Spleen (tissue), 13 donors: Measurements from ENCODE around the gene PRR7. TPM values are rescaled to one million over a fixed set of nuclear protein-coding genes. Genes with fewer than 3 reads are reported as not detected.
A peak's percentile ranks its signal among the peaks of the same experiment; 100 is the strongest.

Source experiments
- DNase-seq: peaks from one replicate; pipeline ENCODE4 v3.0.0-alpha.2; 2020
- H3K27ac ChIP-seq, 8 donors: fragments of 200-600 bp; sonication (generic) in 7 of 8; 1 replicate in 4 of 8; 2 replicates in 4 of 8; pipeline versions ENCODE4 v1.5.0 to v1.8.0; 2016 to 2021; ENCODE audit warnings: inconsistent platforms in 4 of 8, mild to moderate bottlenecking in 4 of 8, moderate library complexity in 1 of 8
- H3K27me3 ChIP-seq, 7 donors: fragments of 200-600 bp; sonication (generic) in 6 of 7; replicated peaks in 1 of 7; 1 replicate in 4 of 7; 2 replicates in 3 of 7; pipeline versions ENCODE4 v1.5.0 to v1.8.0; 2016 to 2021; ENCODE audit warnings: inconsistent platforms in 3 of 7, mild to moderate bottlenecking in 1 of 7
- H3K36me3 ChIP-seq, 6 donors: fragments of 200-600 bp; sonication (generic) in 5 of 6; 1 replicate in 4 of 6; 2 replicates in 2 of 6; pipeline versions ENCODE4 v1.5.0 to v1.8.0; 2016 to 2021; ENCODE audit warnings: inconsistent platforms in 2 of 6
- H3K4me1 ChIP-seq, 6 donors: fragments of 200-600 bp; sonication (generic) in 5 of 6; 1 replicate in 3 of 6; 2 replicates in 3 of 6; pipeline versions ENCODE4 v1.5.0 to v1.8.0; 2016 to 2021; ENCODE audit warnings: inconsistent platforms in 3 of 6
- H3K4me3 ChIP-seq, 8 donors: fragments of 200-600 bp; sonication (generic) in 7 of 8; 1 replicate in 4 of 8; 2 replicates in 4 of 8; pipeline versions ENCODE4 v1.5.0 to v1.8.0; 2016 to 2021; ENCODE audit warnings: inconsistent platforms in 4 of 8, mild to moderate bottlenecking in 4 of 8, moderate library complexity in 2 of 8
- H3K9me3 ChIP-seq, 8 donors: fragments of 200-600 bp; sonication (generic) in 7 of 8; 1 replicate in 4 of 8; 2 replicates in 4 of 8; pipeline versions ENCODE4 v1.5.0 to v1.8.0; 2016 to 2021; ENCODE audit warnings: inconsistent platforms in 4 of 8
- POLR2A ChIP-seq, 3 donors: fragments of 450-650 bp; IDR thresholded peaks; one replicate each; pipeline ENCODE4 v1.5.1; 2017; ENCODE audit warnings: antibody characterized with exemption in 3 of 3, mild to moderate bottlenecking in 1 of 3
- POLR2AphosphoS5 ChIP-seq, 3 donors: sonication (generic); formaldehyde crosslinking; IDR thresholded peaks; one replicate each; pipeline ENCODE4 v1.5.1; 2017; ENCODE audit warnings: antibody characterized with exemption in 3 of 3
- WGBS, 5 donors: extraction: QIAGEN DNeasy Blood & Tissue Kit in 3 of 5; methylation state at CpG; one replicate each; pipeline versions ENCODE4 v1.1.5 to v1.1.7; 2013 to 2018; 5-methylcytosine and 5-hydroxymethylcytosine counted together
- intact Hi-C: fragments of 100-400 bp; cut with DNase I; formaldehyde crosslinking; loops from one replicate; pipeline ENCODE4 v1.15.0; 2023; ENCODE audit warnings: low total_unique reads
- long read RNA-seq, 2 donors: transcript quantifications; one replicate each; lab custom pipeline, GENCODE V29; 2026
- polyA plus RNA-seq, 3 donors: library from polyadenylated mRNA; stranded (reverse); fragments of 200-250 nt; gene quantifications; one replicate each; pipeline ENCODE4 v1.2.1, GENCODE V29; 2013
- total RNA-seq, 7 donors: library from RNA; depleted of rRNA in 3 of 7; stranded (reverse); fragments of >200 nt in 3 of 7; fragmentation: NEBNext Ultra II Directional in 4 of 7; extraction: Animal tissue kit (Norgen Biotek cat#: 25700) in 4 of 7; gene quantifications; one replicate each; pipeline versions ENCODE4 v1.1.0 to v1.2.1, GENCODE V29; 2016 to 2021
- TF ChIP-seq, protein P1 (sequence below), 11 experiments: fragments of 200-600 bp in 7 of 11; fragments of 450-650 bp in 4 of 11; sonication (generic) in 4 of 11; IDR thresholded peaks in 8 of 11; conservative IDR thresholded peaks in 3 of 11; 1 replicate in 7 of 11; 2 replicates in 4 of 11; pipeline versions ENCODE4 v1.4.0 to v1.8.0; 2016 to 2021; ENCODE audit warnings: antibody characterized with exemption in 11 of 11, inconsistent platforms in 4 of 11, mild to moderate bottlenecking in 1 of 11
- donor health status: healthy with polysubstance abuse.
- donor health status: DM: no; HTN: no; CAD: no; lungs with moderate emphysema.
- donor health status: DM: no; HTN: no; CAD: no.
- donor health status: Bipolar disorder and iron deficiency.
- donor health status: healthy.
- donor health status: DM: no; HTN: no; CAD: no.
- donor health status: DM: yes; HTN: yes; CAD: no.

Gene PRR7, protein sequence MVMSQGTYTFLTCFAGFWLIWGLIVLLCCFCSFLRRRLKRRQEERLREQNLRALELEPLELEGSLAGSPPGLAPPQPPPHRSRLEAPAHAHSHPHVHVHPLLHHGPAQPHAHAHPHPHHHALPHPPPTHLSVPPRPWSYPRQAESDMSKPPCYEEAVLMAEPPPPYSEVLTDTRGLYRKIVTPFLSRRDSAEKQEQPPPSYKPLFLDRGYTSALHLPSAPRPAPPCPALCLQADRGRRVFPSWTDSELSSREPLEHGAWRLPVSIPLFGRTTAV
- total RNA-seq (1 to 10 TPM in 6 of 7 donors, not detected in 1; 2.6 to 5.3 (median 4.7) TPM), polyA plus RNA-seq (1 to 10 TPM; 1.7 to 5.7 (median 3.9) TPM)
- long read RNA-seq, donor 1, partial matches to known transcripts = 0 of 1 reads
- long read RNA-seq, donor 1, other reads (novel, unspliced or antisense) = 0 of 1 reads
- long read RNA-seq, donor 2 = 0 reads

DNA sequence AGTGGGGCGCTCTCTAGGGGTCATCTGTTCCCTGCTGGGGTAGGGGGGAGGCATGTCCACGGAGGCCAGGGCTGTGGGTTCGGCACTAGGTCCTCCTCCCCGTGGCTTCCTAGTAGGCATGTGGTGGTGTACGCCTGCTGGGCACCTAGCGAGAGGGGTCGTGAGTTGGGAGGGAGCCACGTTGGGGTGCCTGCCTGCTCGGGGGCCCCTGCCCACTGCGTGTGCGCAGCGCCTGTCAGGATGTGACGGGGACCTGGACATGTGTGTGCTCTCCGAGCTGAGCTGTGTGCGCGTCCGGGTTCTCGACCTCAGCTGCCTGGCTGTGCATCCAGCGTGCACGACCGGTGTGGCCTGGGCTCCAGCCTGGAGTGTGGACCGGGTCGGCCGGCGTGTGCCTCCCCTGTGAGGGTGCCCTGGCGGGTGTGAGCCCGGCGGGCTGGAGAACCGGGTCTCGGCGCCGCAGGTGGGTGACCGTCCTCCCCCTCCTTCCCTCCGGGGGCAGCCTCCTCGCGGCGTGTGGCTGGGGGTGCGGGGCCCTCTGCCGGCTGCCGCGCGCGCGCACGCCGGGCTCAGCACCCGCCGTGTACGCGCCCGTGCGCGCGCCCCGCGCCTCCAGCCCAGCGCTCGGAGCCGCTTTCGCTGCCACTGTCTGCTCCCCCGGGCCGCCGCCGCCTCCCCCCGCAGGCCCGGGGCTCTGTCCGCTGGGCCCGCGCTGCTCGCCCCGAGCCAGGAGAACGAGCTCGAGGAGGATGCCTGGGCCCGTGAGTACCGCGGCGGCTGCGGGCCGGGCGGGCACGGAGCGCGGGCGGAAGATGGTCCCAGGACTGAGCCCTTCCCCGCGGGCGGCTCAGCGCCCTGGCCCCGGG lies at the start of gene PRR7:
Gene PRR7 (plus strand): TSS at position 615 of the 866 bp plus-strand sequence. CDS start 8,254 bp downstream, outside the sequence.
- peak; percentile 94 for DNase-seq
- Histone ChIP-seq H3K4me1 (peaks cover 15 to 82% (median 49%) of the 10 kb centered on the region in 6 donors), H3K4me3 (peak within 1 kb of the TSS; percentile 41 to 83 (median 55)), H3K27ac (peak within 1 kb of the TSS; percentile 14 to 88 (median 78)), H3K27me3 (peaks cover 0 to 32% (median 0%) of the 10 kb centered on the region in 7 donors), H3K36me3 (peaks cover 0 to 28% (median 18%) of the 10 kb centered on the region in 6 donors), H3K9me3 (no peaks in the 10 kb centered on the region)
- 0 to 1% (median 0%) methylated on average over 11 to 89 of the region's 89 CpGs for WGBS, 5 donors
- TF ChIP-seq, protein P1, sequence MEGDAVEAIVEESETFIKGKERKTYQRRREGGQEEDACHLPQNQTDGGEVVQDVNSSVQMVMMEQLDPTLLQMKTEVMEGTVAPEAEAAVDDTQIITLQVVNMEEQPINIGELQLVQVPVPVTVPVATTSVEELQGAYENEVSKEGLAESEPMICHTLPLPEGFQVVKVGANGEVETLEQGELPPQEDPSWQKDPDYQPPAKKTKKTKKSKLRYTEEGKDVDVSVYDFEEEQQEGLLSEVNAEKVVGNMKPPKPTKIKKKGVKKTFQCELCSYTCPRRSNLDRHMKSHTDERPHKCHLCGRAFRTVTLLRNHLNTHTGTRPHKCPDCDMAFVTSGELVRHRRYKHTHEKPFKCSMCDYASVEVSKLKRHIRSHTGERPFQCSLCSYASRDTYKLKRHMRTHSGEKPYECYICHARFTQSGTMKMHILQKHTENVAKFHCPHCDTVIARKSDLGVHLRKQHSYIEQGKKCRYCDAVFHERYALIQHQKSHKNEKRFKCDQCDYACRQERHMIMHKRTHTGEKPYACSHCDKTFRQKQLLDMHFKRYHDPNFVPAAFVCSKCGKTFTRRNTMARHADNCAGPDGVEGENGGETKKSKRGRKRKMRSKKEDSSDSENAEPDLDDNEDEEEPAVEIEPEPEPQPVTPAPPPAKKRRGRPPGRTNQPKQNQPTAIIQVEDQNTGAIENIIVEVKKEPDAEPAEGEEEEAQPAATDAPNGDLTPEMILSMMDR (IDR thresholded peaks at IDR 0.05 in 8 of 11, conservative IDR thresholded peaks at IDR 0.05 in 3 of 11) = peak in 5 of 11 experiments; percentile 21 to 41 (median 28)
- TF ChIP-seq POLR2AphosphoS5 (IDR thresholded peaks at IDR 0.05) (peak; percentile 87 to 95 (median 91)), POLR2A (IDR thresholded peaks at IDR 0.05) (no peak)
- intact Hi-C loops = no loop called here

DNA sequence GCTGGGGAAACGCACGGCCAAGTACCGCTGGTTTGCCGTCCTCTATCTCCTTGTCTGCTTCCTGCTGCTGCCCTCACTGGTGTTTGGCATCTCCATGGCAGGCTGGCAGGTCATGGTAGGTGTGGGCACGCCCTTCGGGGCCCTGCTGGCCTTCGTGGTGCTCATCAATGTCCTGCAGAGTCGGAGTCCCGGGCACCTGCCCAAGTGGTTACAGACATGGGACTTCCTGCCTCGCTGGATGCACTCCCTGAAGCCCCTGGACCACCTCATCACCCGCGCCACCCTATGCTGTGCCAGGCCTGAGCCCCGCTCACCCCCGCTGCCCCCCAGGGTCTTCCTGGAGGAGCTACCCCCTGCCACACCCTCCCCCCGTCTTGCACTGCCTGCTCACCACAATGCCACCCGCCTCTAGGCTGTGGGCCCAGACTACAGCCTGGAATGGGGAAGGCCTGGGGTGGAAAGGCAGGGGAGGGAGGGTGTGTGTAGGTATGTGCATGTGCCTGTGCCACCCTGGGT lies 48.7 kb upstream of the PRR7 start:
- Histone ChIP-seq H3K36me3 (no peaks in the 10 kb centered on the region), H3K27me3 (peaks cover 0 to 71% (median 41%) of the 10 kb centered on the region in 7 donors), H3K9me3 (no peaks in the 10 kb centered on the region), H3K27ac (no peak overlapping the region), H3K4me1 (peaks cover 7 to 30% (median 19%) of the 10 kb centered on the region in 6 donors), H3K4me3 (no peak overlapping the region)
- 81 to 97% (median 83%) methylated on average over 9 to 16 of the region's 16 CpGs for WGBS, 5 donors
- intact Hi-C loops = no loop called here
- TF ChIP-seq, protein P1 (IDR thresholded peaks at IDR 0.05 in 8 of 11, conservative IDR thresholded peaks at IDR 0.05 in 3 of 11) = no peak
- TF ChIP-seq POLR2AphosphoS5 (IDR thresholded peaks at IDR 0.05) = no peak
- no peak for TF ChIP-seq POLR2A (IDR thresholded peaks at IDR 0.05)
- no peak for DNase-seq

DNA sequence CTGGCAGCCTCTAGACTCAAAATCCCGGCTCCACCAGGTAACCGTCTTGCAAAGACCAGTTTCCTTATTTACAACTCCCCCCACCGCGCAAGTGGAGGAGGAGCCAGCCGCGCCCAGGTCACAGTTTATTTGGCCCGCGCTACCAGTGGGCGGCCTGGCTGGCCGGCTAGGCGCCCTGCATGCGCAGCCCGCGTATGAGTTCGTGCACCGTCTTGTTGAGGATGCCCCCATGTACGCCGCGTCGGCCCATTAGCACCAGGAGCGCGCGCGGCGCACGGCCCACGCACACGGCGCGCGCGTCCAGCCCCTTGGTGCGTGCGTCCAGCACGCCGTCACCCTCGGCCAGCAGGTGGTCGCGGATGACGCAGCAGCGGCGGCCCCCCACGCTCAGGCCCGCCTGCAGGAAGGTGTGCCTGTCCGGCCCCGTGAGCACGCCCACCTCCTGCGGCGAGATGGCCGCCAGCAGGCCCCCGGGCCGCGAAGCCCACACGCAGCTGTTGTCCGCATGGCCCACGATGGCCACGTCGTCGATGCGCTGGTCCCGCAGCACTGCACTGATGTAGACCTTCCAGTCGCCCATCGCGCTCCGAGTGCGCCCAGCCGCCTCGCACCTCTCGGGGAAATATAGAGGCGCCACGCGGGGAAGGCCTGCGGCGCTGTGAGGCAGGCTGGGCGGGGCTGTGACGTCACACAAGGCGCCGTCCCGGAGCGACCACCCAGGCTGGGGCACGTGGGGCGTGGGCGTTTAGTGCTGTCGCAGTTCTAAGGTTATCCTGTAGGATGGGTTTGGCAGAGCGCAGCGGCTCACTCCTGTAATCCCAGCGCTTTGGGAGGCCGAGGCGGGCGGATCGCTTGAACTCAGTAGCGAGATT lies 46.4 kb upstream of the PRR7 start, which contains the start of gene PFN3:
Gene PFN3 (minus strand): TSS at position 665 of the 872 bp plus-strand sequence. CDS start 85 bp downstream, at position 580.
- Histone ChIP-seq H3K4me1 (peaks cover 28 to 45% (median 37%) of the 10 kb centered on the region in 6 donors), H3K27me3 (peaks cover 0 to 84% (median 48%) of the 10 kb centered on the region in 7 donors), H3K4me3 (peak within 1 kb of the TSS in 1 of 8 donors; percentile 17), H3K9me3 (no peaks in the 10 kb centered on the region), H3K27ac (no peak within 1 kb of the TSS), H3K36me3 (no peaks in the 10 kb centered on the region)
- no peak for DNase-seq
- 45 to 68% (median 54%) methylated on average over 49 to 92 of the region's 92 CpGs for WGBS, 5 donors
- intact Hi-C loops = loop anchor here (5.0 kb wide), 1 partner anchor 52 kb away; no protein-coding TSS in a partner anchor
- TF ChIP-seq POLR2AphosphoS5 (IDR thresholded peaks at IDR 0.05) (no peak), POLR2A (IDR thresholded peaks at IDR 0.05) (no peak)
- TF ChIP-seq, protein P1 (IDR thresholded peaks at IDR 0.05 in 8 of 11, conservative IDR thresholded peaks at IDR 0.05 in 3 of 11) = no peak
